ENCODE measurements around the gene CBX2. TPM values are rescaled to one million over a fixed set of nuclear protein-coding genes. Genes with fewer than 3 reads are reported as not detected.

CBX2 gene
- total RNA-seq, 1 donor from 2014 or later, result 4.6 TPM

GRCh38 chr17:79730769-79731483, 47.0 kb upstream of the CBX2 start, which contains the start of gene ENPP7:
ENPP7 (plus strand) TSS chr17:79730943; CDS start chr17:79731140, 197 bp downstream.
- H3K9me3 ChIP-seq, result no peaks in the 10 kb centered on the region
- H3K36me3 ChIP-seq, result no peaks in the 10 kb centered on the region
- H3K4me1 ChIP-seq, result peaks cover 0 to 3% of the 10 kb centered on the region in 2 donors
- H3K27me3 ChIP-seq, result no peaks in the 10 kb centered on the region
- TF ChIP-seq CTCF (IDR thresholded peaks at IDR 0.05), result no peak
- intact Hi-C loops (cut with DNase I), result no loop called here
- no peak within 1 kb of the TSS for H3K27ac ChIP-seq
- H3K4me3 ChIP-seq, result no peak within 1 kb of the TSS
- DNase-seq (ENCODE audit: low spot score in 2 of 2), result no peak

DNA sequence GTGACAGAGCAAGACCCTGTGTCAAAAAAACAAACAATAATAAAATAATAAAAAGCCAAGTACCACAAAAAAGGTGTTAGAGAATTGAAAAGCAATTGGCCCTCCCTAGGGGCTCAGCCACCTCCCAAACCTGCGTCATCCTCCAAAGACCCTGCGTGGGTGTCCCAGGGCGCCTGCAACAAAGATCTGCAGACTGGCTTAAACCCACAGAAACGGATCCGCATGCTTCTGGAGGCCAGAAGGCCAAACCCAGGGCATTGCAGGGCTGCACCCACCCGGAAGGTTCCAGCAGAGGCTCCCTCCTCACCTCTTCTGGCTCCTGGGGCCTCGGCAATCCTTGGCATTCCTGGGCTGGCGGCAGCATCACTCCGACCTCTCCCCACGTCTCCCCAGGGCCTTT, 45.7 kb upstream of the CBX2 start:
- H3K4me1 ChIP-seq, result peaks cover 0 to 3% of the 10 kb centered on the region in 2 donors
- intact Hi-C loops (cut with DNase I), result no loop called here
- TF ChIP-seq CTCF (IDR thresholded peaks at IDR 0.05), result no peak
- no peak overlapping the region for H3K27ac ChIP-seq
- H3K27me3 ChIP-seq, result no peaks in the 10 kb centered on the region
- H3K4me3 ChIP-seq, result no peak overlapping the region
- DNase-seq (ENCODE audit: low spot score in 2 of 2), result no peak
- no peaks in the 10 kb centered on the region for H3K36me3 ChIP-seq
- H3K9me3 ChIP-seq, result no peaks in the 10 kb centered on the region

DNA sequence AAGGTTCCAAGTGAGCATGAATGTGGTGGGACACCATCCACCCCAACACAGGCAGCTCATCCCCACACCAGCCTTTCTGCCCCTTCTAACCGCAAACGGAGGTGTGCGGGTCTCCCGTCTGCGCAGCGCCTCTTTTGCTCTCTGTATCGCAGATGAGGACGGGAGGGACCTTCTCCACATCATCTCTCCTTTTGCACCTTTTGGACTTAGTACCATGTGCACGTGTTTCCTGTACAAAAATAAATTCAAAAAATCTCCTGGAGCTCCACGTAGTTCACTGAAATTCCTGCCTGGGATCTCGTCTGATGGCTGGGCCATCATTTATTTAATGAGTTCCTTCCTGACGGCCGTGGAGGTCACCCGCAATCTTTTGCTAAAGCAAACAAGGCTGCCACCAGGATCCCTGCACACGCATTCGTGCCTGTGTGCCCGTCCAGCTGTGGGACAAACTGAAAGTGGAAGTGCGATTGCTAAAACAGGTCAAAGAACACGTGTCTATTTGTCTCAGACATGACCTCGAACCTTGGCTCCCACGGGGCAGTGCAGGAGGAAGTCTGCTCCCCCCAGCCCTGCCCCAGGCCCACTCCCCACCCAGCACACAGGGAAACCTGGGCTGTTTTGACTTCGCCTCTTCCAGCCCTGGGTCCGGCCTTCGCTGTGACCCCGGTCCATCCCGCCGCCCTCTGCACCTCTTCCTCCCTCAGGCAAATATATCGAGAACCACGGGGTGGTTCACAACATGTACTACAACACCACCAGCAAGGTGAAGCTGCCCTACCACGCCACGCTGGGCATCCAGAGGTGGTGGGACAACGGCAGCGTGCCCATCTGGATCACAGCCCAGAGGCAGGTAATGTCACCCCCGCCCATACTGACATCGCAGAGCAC, 44.9 kb upstream of the CBX2 start:
- Histone ChIP-seq H3K4me1 (peaks cover 0 to 3% of the 10 kb centered on the region in 2 donors), H3K4me3 (no peak overlapping the region), H3K9me3 (no peaks in the 10 kb centered on the region), H3K27ac (no peak overlapping the region), H3K36me3 (no peaks in the 10 kb centered on the region), H3K27me3 (no peaks in the 10 kb centered on the region)
- intact Hi-C loops (cut with DNase I), result no loop called here
- TF ChIP-seq CTCF (IDR thresholded peaks at IDR 0.05), result no peak
- no peak for DNase-seq (ENCODE audit: low spot score in 2 of 2)

- H3K9me3 ChIP-seq, result no peaks in the 10 kb centered on the region
- H3K4me1 ChIP-seq, result peaks cover 0 to 3% of the 10 kb centered on the region in 2 donors
- intact Hi-C loops (cut with DNase I), result no loop called here
- H3K27ac ChIP-seq, result no peak overlapping the region
- no peaks in the 10 kb centered on the region for H3K36me3 ChIP-seq
- no peak overlapping the region for H3K4me3 ChIP-seq
- no peak for DNase-seq (ENCODE audit: low spot score in 2 of 2)
- TF ChIP-seq CTCF (IDR thresholded peaks at IDR 0.05), result no peak
- H3K27me3 ChIP-seq, result no peaks in the 10 kb centered on the region
Observed at GRCh38 chr17:79733692-79734070, 44.3 kb upstream of the CBX2 start.

GRCh38 chr17:79735096-79735495, 42.9 kb upstream of the CBX2 start:
- no peak overlapping the region for H3K4me3 ChIP-seq
- no peaks in the 10 kb centered on the region for H3K4me1 ChIP-seq
- H3K27me3 ChIP-seq, result no peaks in the 10 kb centered on the region
- no peak for DNase-seq (ENCODE audit: low spot score in 2 of 2)
- intact Hi-C loops (cut with DNase I), result no loop called here
- H3K27ac ChIP-seq, result no peak overlapping the region
- H3K36me3 ChIP-seq, result no peaks in the 10 kb centered on the region
- no peaks in the 10 kb centered on the region for H3K9me3 ChIP-seq
- TF ChIP-seq CTCF (IDR thresholded peaks at IDR 0.05), result no peak

Data from ascending aorta (tissue), 2 donors.